ENCODE results near the gene GARIN5B.

DNA sequence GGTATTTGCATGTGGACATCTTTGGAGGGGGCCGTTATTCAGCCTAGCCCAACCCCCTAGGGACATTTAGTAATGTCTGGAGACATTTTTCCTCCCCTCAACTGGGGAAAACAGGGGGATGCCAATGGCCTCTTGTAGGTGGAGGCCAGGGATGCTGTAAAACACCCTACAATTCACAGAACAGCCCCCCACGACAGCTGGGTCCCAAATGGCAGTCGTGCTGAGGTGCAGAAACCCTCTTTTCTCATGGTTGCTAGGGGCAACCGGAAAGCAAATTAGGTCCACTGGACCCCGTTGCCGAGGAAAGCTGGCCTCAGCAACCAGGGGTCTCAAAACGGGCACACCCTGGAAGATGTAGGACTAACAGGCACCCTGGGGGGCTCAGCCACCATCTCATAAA lies 52.6 kb downstream of the GARIN5B start:
- TF ChIP-seq SP1 (IDR thresholded peaks at IDR 0.05) (no peak), PKNOX1 (IDR thresholded peaks at IDR 0.05) (no peak), ZNF384 (IDR thresholded peaks at IDR 0.05) (no peak)

Measured in HEK293T (cell line).